ENCODE results near the gene ZBTB25.

DNA sequence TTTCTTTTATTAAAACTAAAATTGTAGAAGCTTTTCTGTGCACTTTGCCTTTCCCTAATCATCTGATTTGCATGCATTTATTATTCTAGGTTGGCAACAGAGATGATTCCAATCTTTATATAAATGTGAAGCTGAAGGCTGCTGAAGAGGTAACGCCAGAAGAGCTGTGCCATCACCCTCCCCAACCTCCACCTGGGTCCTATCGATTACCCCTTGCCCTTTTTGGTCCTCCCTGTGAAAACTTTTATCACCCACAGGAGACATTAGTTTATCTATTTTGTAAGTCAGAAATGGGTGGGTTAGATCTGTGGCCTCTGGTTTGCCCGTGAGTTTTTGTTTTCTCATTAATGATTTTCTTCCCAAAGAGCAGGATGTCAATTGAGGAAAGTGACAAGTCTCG lies 92.6 kb downstream of the ZBTB25 start:
- TF ChIP-seq, protein P1, sequence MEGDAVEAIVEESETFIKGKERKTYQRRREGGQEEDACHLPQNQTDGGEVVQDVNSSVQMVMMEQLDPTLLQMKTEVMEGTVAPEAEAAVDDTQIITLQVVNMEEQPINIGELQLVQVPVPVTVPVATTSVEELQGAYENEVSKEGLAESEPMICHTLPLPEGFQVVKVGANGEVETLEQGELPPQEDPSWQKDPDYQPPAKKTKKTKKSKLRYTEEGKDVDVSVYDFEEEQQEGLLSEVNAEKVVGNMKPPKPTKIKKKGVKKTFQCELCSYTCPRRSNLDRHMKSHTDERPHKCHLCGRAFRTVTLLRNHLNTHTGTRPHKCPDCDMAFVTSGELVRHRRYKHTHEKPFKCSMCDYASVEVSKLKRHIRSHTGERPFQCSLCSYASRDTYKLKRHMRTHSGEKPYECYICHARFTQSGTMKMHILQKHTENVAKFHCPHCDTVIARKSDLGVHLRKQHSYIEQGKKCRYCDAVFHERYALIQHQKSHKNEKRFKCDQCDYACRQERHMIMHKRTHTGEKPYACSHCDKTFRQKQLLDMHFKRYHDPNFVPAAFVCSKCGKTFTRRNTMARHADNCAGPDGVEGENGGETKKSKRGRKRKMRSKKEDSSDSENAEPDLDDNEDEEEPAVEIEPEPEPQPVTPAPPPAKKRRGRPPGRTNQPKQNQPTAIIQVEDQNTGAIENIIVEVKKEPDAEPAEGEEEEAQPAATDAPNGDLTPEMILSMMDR (IDR thresholded peaks at IDR 0.05; ENCODE audit: low read depth, low read length) = no peak
- TF ChIP-seq, protein P2, sequence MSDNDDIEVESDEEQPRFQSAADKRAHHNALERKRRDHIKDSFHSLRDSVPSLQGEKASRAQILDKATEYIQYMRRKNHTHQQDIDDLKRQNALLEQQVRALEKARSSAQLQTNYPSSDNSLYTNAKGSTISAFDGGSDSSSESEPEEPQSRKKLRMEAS (IDR thresholded peaks at IDR 0.05; ENCODE audit: low read depth, low read length) = no peak
- no peak for TF ChIP-seq POLR2A (IDR thresholded peaks at IDR 0.05; ENCODE audit: extremely low read depth, insufficient read length)
- no peak for TF ChIP-seq MYC (IDR thresholded peaks at IDR 0.05; ENCODE audit: low read depth, low read length)
